PFSK-1 (cell line): ENCODE results near the gene ARHGEF10L.

Experiments
- FOXP2 ChIP-seq: optimal IDR thresholded peaks from 2 replicates; pipeline ENCODE3; 2011; ENCODE audit warnings: borderline replicate concordance, control low read depth, inconsistent platforms; ENCODE audit not compliant: insufficient read depth; ENCODE audit errors: extremely low read length, extremely low read depth
- POLR2AphosphoS5 ChIP-seq: IDR thresholded peaks from 2 replicates; pipeline ENCODE4 v1.6.1; 2012; ENCODE audit warnings: low read depth, mild to moderate bottlenecking, control low read depth, low read length, moderate library complexity
- SIN3A ChIP-seq: IDR thresholded peaks from 2 replicates; pipeline ENCODE4 v1.6.1; 2012; ENCODE audit warnings: mild to moderate bottlenecking, low read length, moderate library complexity, borderline replicate concordance; ENCODE audit not compliant: insufficient read depth

DNA sequence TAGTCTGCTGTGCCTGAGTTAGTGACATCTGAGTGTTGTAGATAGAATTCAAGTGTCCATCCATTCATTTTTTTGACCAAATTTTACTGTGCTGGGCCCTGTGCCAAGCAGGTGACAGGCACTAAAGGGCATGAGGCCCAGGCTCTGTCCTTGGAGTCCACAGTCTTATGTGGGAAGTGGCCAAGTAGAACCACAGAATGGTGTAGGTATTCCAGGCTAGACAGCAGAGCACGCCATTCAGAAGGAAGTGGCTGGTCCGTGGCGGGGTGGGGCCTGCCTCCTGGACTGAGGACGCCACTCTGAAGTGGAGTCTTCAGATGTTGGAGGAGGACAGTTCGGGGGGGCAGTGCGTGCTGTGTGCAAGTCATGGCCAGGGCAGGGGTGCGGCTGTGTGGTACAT is 146.8 kb downstream of the ARHGEF10L start:
- TF ChIP-seq SIN3A = no peak
- TF ChIP-seq POLR2AphosphoS5 = no peak
- TF ChIP-seq FOXP2 = no peak
